Activated naive CD4-positive, alpha-beta T cell treated with anti-CD3 and anti-CD28 coated beads, Interleukin-2, amount 10 ng/mL, durations not matched to agents 7 days and 5 days (primary cell): ENCODE results near the gene CFH.
"Not testable (repeated sequence)": the region's sequence is repeated elsewhere in the genome, so short reads cannot be mapped to it uniquely, and the experiment has no call there.

Source experiments
- CTCF ChIA-PET: fragments of 350-600 bp; sonication (Branson Sonifier 250); formaldehyde crosslinking; loops from one replicate; lab custom pipeline; 2021; ENCODE audit warnings: antibody characterized with exemption; lab: Charles Lee
- DNase-seq: peaks from one replicate; pipeline ENCODE4 v3.0.0-alpha.2; 2020
- H3K27ac Mint-ChIP-seq: one replicate; pipeline ENCODE4 v1.8.0; 2021; ENCODE audit warnings: mild to moderate bottlenecking, moderate library complexity, mixed read lengths
- H3K27me3 Mint-ChIP-seq: one replicate; pipeline ENCODE4 v1.8.0; 2021; ENCODE audit warnings: mild to moderate bottlenecking, mixed read lengths
- H3K36me3 Mint-ChIP-seq: one replicate; pipeline ENCODE4 v1.8.0; 2021; ENCODE audit warnings: mixed read lengths
- H3K4me1 Mint-ChIP-seq: one replicate; pipeline ENCODE4 v1.8.0; 2021; ENCODE audit warnings: mixed read lengths
- H3K4me3 Mint-ChIP-seq: one replicate; pipeline ENCODE4 v1.8.0; 2021; ENCODE audit warnings: mild to moderate bottlenecking, moderate library complexity, mixed read lengths
- H3K9me3 Mint-ChIP-seq: one replicate; pipeline ENCODE4 v1.8.0; 2021; ENCODE audit warnings: mixed read lengths

The CFH gene

GRCh38 chr1:196651637-196652215, at the start of gene CFH:
TSS of gene CFH (plus strand) at chr1:196652043. CDS start at chr1:196652118, 75 bp downstream.
- no peaks in the 10 kb centered on the region for H3K36me3 Mint-ChIP-seq
- no peak within 1 kb of the TSS for H3K27ac Mint-ChIP-seq
- DNase-seq, result no peak
- H3K9me3 Mint-ChIP-seq, result no peaks in the 10 kb centered on the region
- H3K4me3 Mint-ChIP-seq, result peak within 1 kb of the TSS; percentile 33
- peaks cover 17% of the 10 kb centered on the region for H3K4me1 Mint-ChIP-seq
- no peaks in the 10 kb centered on the region for H3K27me3 Mint-ChIP-seq
- CTCF ChIA-PET, result no interaction called here

GRCh38 chr1:196603651-196604050, 48.2 kb upstream of the CFH start:
- H3K36me3 Mint-ChIP-seq, result no peaks in the 10 kb centered on the region
- no peak overlapping the region for H3K27ac Mint-ChIP-seq
- H3K4me1 Mint-ChIP-seq, result peaks cover 3% of the 10 kb centered on the region
- CTCF ChIA-PET, result no interaction called here
- H3K9me3 Mint-ChIP-seq, result no peaks in the 10 kb centered on the region
- H3K4me3 Mint-ChIP-seq, result no peak overlapping the region
- H3K27me3 Mint-ChIP-seq, result peaks cover 10% of the 10 kb centered on the region
- no peak for DNase-seq

- no peak for DNase-seq
- H3K36me3 Mint-ChIP-seq, result no peaks in the 10 kb centered on the region
- CTCF ChIA-PET, result no interaction called here
- peaks cover 17% of the 10 kb centered on the region for H3K27me3 Mint-ChIP-seq
- peaks cover 3% of the 10 kb centered on the region for H3K4me1 Mint-ChIP-seq
- no peaks in the 10 kb centered on the region for H3K9me3 Mint-ChIP-seq
- H3K4me3 Mint-ChIP-seq, result no peak overlapping the region
- no peak overlapping the region for H3K27ac Mint-ChIP-seq
These were observed 43.9 kb upstream of the CFH start for GRCh38 chr1:196607981-196608380.

GRCh38 chr1:196608390-196609369, 43.2 kb upstream of the CFH start, which contains the start of gene KCNT2:
TSS of gene KCNT2 (minus strand) at chr1:196608440. CDS start at chr1:196608309, 131 bp downstream.
- CTCF ChIA-PET, result no interaction called here
- Mint-ChIP-seq H3K4me3 (no peak within 1 kb of the TSS), H3K27me3 (peaks cover 17% of the 10 kb centered on the region)

DNA sequence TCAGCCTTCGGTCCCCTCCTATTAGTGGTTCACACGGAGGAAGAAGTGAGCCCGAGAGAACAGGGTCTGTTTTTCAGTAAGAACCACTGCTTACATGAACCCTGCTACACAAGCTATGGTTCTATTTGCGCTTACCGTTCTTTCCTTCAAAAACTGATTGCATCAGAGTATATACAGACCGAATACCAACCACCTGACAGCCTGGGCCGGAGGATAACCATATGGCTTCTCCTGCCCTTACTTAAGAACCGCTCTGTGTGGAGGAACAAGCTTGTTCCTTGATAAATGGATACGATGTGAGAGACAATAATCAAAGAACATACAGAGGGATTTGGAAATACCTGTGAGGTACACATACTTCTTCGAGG, 42.5 kb upstream of the CFH start:
- Mint-ChIP-seq H3K4me3 (no peak overlapping the region), H3K36me3 (no peaks in the 10 kb centered on the region)

More at GRCh38 chr1:196608390-196609369, 43.2 kb upstream of the CFH start, which contains the start of gene KCNT2:
- Mint-ChIP-seq H3K9me3 (no peaks in the 10 kb centered on the region), H3K4me1 (peaks cover 3% of the 10 kb centered on the region), H3K27ac (no peak within 1 kb of the TSS), H3K36me3 (no peaks in the 10 kb centered on the region)
- no peak for DNase-seq

DNA sequence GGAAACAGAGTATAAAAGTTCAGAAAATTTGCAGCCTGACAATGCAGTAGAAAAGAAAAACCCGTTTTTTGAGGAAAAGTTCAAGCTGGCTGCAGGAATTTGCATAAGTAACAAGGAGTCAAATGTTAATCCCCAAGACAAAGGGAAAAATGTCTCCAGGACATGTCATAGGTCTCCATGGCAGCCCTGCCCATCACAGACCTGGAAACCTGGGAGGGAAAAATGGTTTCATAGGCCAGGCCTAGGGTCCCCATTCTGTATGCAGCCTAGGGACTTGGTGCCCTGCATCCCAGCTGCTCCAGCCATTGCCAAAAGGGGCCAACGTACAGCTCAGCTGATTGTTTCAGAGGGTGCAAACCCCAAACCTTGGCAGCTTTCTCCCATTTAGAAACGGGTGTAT, 40.0 kb upstream of the CFH start:
- peaks cover 3% of the 10 kb centered on the region for H3K4me1 Mint-ChIP-seq
- H3K36me3 Mint-ChIP-seq, result no peaks in the 10 kb centered on the region
- CTCF ChIA-PET, result no interaction called here
- H3K4me3 Mint-ChIP-seq, result no peak overlapping the region
- no peaks in the 10 kb centered on the region for H3K9me3 Mint-ChIP-seq
- DNase-seq, result no peak
- H3K27me3 Mint-ChIP-seq, result peaks cover 17% of the 10 kb centered on the region
- H3K27ac Mint-ChIP-seq, result no peak overlapping the region

More for the DNA sequence above, 42.5 kb upstream of the CFH start:
- peaks cover 17% of the 10 kb centered on the region for H3K27me3 Mint-ChIP-seq
- no peak for DNase-seq
- no peaks in the 10 kb centered on the region for H3K9me3 Mint-ChIP-seq
- H3K4me1 Mint-ChIP-seq, result peaks cover 3% of the 10 kb centered on the region
- CTCF ChIA-PET, result no interaction called here
- H3K27ac Mint-ChIP-seq, result no peak overlapping the region

GRCh38 chr1:196619721-196620120, 32.1 kb upstream of the CFH start:
- no peaks in the 10 kb centered on the region for H3K4me1 Mint-ChIP-seq
- no peak for DNase-seq
- H3K9me3 Mint-ChIP-seq, result no peaks in the 10 kb centered on the region
- no peaks in the 10 kb centered on the region for H3K27me3 Mint-ChIP-seq
- H3K36me3 Mint-ChIP-seq, result no peaks in the 10 kb centered on the region
- H3K27ac Mint-ChIP-seq, result no peak overlapping the region
- CTCF ChIA-PET, result no interaction called here
- no peak overlapping the region for H3K4me3 Mint-ChIP-seq

DNA sequence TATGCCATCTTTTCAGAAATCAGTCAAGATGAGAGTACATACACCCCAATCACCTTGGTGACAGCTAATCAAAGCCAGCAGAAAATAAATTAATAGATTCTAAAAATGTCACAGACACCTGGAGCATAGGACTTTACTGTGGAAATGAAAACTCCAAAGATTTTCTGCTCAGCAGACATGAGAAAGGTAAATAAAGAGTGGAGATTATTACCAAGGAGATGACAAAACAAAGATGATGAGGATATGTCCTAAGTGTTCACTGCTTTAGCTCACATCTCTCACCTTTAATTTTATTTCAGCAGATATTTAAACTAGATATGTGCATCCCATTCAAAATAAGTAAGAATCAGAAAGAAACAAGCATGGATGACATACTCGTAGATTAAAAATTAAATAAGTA, 28.8 kb upstream of the CFH start:
- H3K9me3 Mint-ChIP-seq, result no peaks in the 10 kb centered on the region
- H3K4me3 Mint-ChIP-seq, result no peak overlapping the region
- no peak for DNase-seq
- no peak overlapping the region for H3K27ac Mint-ChIP-seq
- H3K4me1 Mint-ChIP-seq, result no peaks in the 10 kb centered on the region
- no peaks in the 10 kb centered on the region for H3K36me3 Mint-ChIP-seq
- H3K27me3 Mint-ChIP-seq, result no peaks in the 10 kb centered on the region
- CTCF ChIA-PET, result no interaction called here

DNA sequence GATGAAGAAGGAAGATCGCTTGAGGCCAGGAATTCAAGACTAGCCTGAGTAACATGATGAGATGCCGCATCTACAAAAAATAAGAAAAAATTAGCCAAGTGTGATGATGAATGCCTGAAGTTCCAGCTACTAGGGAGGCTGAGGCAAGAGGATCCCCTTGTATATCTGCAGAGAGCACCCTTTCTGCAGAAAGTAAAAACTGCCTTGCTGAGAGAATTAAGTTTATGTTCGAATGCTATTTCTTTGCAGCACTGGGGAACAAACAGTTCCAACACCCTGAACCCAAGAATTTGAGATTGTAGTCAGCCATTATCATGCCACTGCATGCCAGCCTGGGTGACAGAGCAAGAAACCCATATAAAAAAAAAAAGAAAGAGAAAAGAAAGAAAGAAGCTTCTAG, 23.0 kb upstream of the CFH start:
- Mint-ChIP-seq H3K27me3 (no peaks in the 10 kb centered on the region), H3K9me3 (no peaks in the 10 kb centered on the region), H3K4me3 (no peak overlapping the region), H3K4me1 (no peaks in the 10 kb centered on the region), H3K36me3 (no peaks in the 10 kb centered on the region), H3K27ac (no peak overlapping the region)
- CTCF ChIA-PET, result no interaction called here
- DNase-seq, result no peak

DNA sequence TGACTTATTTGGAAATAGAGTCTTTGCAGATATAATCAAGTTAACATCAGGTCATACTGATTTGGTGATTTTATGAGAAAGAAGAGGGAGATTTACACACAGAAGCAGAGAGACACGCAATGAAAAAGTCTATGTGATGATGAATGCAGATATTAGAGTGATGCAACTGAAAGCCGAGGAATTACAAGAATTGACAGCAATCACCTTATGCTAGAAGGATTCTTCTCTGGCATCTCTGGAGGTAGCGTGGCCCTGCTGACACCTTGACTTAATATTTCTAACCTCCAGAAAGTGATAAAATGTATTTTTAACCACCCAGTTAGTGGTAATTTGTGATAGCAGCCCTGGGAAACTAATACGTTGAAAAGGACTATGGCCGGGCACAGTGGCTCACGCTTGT, 14.2 kb upstream of the CFH start:
- CTCF ChIA-PET, result no interaction called here
- H3K4me1 Mint-ChIP-seq, result no peaks in the 10 kb centered on the region
- H3K4me3 Mint-ChIP-seq, result no peak overlapping the region
- no peaks in the 10 kb centered on the region for H3K9me3 Mint-ChIP-seq
- DNase-seq, result no peak
- H3K36me3 Mint-ChIP-seq, result no peaks in the 10 kb centered on the region
- no peak overlapping the region for H3K27ac Mint-ChIP-seq
- H3K27me3 Mint-ChIP-seq, result no peaks in the 10 kb centered on the region

DNA sequence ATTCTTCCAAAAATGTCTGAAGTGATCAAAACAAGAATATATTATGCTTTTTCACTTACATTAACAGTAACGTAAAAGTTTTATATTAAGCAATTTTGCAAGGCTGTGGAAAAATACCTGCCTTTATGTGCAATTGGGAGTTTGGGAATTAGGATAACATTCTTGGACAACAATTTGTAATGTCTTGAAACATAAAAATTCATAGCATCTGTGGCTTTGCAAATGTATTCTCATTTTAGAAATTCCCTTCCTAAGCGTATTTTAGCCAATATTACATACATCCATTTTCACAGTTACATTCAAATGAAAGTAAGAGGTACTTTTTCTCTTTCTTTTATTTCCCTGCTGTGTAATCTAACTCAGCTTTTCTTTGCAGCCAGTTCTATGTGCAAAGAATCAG, 13.4 kb upstream of the CFH start:
- H3K4me3 Mint-ChIP-seq, result no peak overlapping the region

GRCh38 chr1:196639291-196639690, 12.6 kb upstream of the CFH start:
- H3K4me3 Mint-ChIP-seq, H3K9me3 Mint-ChIP-seq, CTCF ChIA-PET, H3K36me3 Mint-ChIP-seq, H3K4me1 Mint-ChIP-seq, H3K27me3 Mint-ChIP-seq, DNase-seq, H3K27ac Mint-ChIP-seq: not testable (repeated sequence)

More for the DNA sequence above, 13.4 kb upstream of the CFH start:
- CTCF ChIA-PET, result interaction anchor here (0.7 kb wide), 2 partner anchors 79 to 120 kb away, joined by 3 to 4 read pairs; no protein-coding TSS in a partner anchor
- H3K4me1 Mint-ChIP-seq, result no peaks in the 10 kb centered on the region
- H3K36me3 Mint-ChIP-seq, result no peaks in the 10 kb centered on the region
- DNase-seq, result no peak
- H3K27ac Mint-ChIP-seq, result no peak overlapping the region
- H3K9me3 Mint-ChIP-seq, result no peaks in the 10 kb centered on the region
- H3K27me3 Mint-ChIP-seq, result no peaks in the 10 kb centered on the region

- Mint-ChIP-seq H3K4me3 (no peak overlapping the region), H3K36me3 (no peaks in the 10 kb centered on the region), H3K4me1 (no peaks in the 10 kb centered on the region), H3K9me3 (no peaks in the 10 kb centered on the region), H3K27ac (no peak overlapping the region), H3K27me3 (no peaks in the 10 kb centered on the region)
- DNase-seq, result no peak
- CTCF ChIA-PET, result no interaction called here
These were observed 10.9 kb upstream of the CFH start for GRCh38 chr1:196640976-196641375.

DNA sequence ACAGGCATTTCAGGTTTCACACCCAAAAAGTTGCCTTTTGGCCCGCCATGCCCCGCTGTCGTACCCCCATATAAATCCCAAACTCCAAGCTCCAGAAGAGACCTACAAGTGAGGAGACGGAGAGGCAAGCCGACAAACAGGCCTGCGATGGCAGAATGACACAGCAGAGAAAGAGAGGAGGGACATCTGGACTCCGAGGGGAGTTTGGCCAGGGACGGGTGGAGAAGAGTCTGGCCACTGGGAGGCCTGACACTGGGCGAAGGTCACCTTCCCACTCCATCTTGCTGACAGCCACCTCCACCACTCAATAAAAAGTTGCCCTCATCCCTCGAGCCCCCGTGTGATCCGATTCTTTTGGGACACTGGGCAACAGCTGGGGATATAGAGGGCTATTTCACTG, 1.9 kb upstream of the CFH start:
- no peak for DNase-seq
- Mint-ChIP-seq H3K27ac (no peak overlapping the region), H3K9me3 (no peaks in the 10 kb centered on the region), H3K4me1 (peaks cover 17% of the 10 kb centered on the region), H3K36me3 (no peaks in the 10 kb centered on the region), H3K4me3 (no peak overlapping the region), H3K27me3 (no peaks in the 10 kb centered on the region)
- CTCF ChIA-PET, result no interaction called here

DNA sequence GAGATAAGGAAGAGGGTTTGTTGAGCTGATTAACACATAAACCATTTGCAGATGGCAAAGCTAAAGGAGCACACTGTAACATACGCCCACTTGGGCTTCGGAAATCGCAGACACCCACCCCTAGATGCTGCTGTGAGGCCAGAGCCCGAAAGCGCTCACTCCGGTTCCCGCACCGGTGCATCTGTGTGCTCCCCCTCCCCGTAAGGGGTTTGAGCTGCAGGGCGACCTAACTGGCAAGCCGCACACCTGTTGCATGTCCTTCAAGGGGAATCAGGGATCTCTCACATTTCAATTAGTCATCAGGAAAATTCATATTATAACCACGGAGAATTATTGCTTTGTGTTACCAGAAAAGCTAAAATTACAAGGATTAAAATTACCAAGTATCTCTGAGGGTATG, 1.4 kb upstream of the CFH start:
- H3K27me3 Mint-ChIP-seq, result no peaks in the 10 kb centered on the region
- no peaks in the 10 kb centered on the region for H3K36me3 Mint-ChIP-seq
- no peak overlapping the region for H3K27ac Mint-ChIP-seq
- DNase-seq, result no peak
- H3K9me3 Mint-ChIP-seq, result no peaks in the 10 kb centered on the region
- CTCF ChIA-PET, result no interaction called here
- peaks cover 17% of the 10 kb centered on the region for H3K4me1 Mint-ChIP-seq
- H3K4me3 Mint-ChIP-seq, result no peak overlapping the region
